Fibroblast of the aortic adventitia (primary cell): Measurements from ENCODE around the gene PMEPA1. TPM values are rescaled to one million over a fixed set of nuclear protein-coding genes. Genes with fewer than 3 reads are reported as not detected.

ENCODE experiments used
- DNase-seq: peaks from one replicate; pipeline ENCODE4 v3.0.0-alpha.2; 2010; ENCODE audit warnings: low read depth
- H3K4me3 ChIP-seq: 2 replicates; pipeline ENCODE4 v1.5.1; 2011; ENCODE audit warnings: low read depth, mild to moderate bottlenecking, control low read depth, low read length, moderate library complexity
- total RNA-seq: library from RNA; depleted of rRNA; stranded (reverse); fragments of >200 nt; gene quantifications from 2 replicates; pipeline ENCODE4 v1.2.3, GENCODE V29; 2012; ENCODE audit warnings: low replicate concordance
- TF ChIP-seq, protein P1 (sequence below): IDR thresholded peaks from 2 replicates; pipeline ENCODE4 v1.5.1; 2011; ENCODE audit warnings: mild to moderate bottlenecking, low read length, control low read depth, inconsistent platforms; ENCODE audit not compliant: insufficient read depth

PMEPA1 gene
- total RNA-seq, 1 donor, result 1.4 TPM

DNA sequence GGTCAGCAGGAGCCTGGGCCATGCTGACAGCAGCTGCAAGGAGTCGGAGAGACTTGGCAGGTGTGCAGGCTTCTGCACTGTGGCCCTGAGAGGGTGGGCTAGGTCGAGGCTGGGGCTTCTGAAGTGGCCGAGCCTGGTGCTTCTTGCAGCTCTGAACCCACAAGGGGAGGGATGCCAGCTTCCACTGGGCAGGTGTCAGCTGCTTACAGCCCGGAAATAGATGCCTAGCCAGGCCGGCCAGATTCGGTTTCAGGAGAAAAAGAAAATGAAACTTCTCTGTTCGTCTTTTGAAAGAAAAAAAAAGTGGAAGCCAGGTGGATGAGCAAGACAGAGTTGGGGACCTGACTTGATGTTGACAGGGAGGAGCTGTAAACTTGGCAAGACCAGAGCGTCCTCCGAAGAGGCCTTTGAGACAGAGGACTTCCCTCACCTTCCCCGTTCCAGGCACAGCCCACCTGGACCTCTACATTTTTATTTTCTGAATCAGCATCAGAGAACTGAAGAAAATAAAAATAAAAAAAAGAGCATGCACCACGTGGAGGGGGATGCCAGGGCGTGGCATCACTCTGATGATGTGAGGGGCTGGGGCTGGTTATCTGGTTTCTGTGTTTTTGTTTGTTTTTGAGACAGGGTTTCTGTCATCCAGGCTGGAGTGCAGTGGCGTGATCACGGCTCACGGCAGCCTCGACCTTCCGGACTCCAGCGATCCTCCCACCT, 89.4 kb downstream of the PMEPA1 start, which contains the start of gene ZBP1:
Gene ZBP1 (minus strand): TSS at position 153 of the 717 bp plus-strand sequence. CDS start 131 bp downstream, at position 22.
- no peak for DNase-seq
- TF ChIP-seq, protein P1, sequence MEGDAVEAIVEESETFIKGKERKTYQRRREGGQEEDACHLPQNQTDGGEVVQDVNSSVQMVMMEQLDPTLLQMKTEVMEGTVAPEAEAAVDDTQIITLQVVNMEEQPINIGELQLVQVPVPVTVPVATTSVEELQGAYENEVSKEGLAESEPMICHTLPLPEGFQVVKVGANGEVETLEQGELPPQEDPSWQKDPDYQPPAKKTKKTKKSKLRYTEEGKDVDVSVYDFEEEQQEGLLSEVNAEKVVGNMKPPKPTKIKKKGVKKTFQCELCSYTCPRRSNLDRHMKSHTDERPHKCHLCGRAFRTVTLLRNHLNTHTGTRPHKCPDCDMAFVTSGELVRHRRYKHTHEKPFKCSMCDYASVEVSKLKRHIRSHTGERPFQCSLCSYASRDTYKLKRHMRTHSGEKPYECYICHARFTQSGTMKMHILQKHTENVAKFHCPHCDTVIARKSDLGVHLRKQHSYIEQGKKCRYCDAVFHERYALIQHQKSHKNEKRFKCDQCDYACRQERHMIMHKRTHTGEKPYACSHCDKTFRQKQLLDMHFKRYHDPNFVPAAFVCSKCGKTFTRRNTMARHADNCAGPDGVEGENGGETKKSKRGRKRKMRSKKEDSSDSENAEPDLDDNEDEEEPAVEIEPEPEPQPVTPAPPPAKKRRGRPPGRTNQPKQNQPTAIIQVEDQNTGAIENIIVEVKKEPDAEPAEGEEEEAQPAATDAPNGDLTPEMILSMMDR, result no peak
- H3K4me3 ChIP-seq, result no peak within 1 kb of the TSS

DNA sequence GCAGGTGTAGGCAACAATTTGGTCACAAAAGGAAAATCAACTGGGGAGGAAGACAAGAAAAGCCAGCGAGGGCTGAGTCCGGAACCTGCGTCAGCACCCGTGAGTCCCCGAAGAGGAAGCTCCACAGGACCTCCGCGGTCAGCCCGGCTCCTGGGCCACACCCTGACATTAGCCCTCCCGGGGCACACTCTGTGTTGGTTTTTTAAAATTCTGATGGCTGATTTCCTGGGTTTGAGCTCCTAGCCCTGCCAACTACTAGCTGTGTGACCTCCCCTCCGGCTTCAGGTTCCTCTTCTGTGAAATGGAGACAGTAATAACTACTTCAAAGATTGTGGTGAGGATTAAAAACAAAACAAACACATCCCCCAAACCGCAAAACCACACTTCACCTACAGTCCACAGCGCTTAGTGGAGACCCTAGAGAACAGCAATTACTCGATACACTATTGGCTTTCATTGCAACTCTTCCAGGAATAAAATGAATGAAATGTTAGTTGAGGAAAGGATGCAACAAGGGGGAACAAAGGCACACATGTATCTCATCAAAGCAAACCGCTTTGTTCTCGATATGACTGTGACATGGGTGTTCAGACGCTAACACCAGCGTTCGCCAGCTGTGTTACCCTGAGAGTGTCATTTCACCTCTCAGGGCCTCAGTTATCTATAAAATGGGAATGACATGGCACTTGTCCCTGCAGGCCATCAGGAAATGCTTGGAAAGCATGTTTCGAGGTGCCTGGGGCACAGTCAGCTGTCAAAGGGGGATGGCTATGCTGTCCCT, 90.6 kb downstream of the PMEPA1 start:
- no peak overlapping the region for H3K4me3 ChIP-seq
- no peak for DNase-seq
- TF ChIP-seq, protein P1, result no peak

DNA sequence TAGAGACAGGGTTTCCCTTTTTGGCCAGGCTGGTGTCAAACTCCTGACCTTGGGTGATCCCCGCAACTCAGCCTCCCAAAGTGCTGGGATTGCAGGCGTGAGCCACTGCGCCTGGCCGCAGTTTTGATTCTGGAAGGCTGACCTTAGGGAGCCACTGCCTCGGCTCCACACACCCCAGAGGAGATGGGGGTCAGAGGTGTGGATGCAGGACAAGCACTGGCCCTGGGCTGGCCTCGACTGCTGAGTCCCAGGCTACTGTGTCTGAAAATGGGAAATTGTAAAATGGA, 91.1 kb downstream of the PMEPA1 start:
- no peak for DNase-seq
- TF ChIP-seq, protein P1, result no peak
- H3K4me3 ChIP-seq, result no peak overlapping the region

DNA sequence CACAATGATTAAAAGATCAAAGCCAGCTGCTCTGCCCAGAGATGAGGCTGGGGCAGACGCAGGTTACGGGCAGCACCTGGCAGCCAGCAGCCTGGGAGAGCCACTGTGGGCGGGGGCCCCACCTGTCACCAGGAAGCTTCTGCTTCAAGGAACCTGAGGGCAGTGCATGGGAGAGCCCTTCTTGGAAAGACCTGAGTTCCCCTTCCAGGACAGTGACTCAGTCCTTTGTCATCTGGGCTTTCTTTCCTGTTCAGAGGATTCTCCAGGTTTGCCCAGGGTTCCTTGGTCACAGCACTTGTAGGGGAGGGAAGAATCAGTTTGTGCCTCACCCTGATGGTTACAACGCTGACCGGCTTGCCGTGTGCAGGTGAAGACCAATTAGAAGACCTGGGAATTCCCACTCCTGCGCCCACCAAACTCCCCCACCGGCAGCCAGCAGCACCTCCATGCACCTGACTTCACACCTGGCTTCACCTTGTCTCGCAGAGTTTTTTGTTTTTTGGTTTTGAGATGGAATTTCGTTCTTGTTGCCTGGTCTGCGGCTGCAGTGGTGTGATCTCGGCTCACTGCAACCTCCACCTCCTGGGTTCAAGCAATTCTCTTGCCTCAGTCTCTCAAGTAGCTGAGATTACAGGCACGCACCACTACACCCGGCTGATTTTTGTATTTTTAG, 91.6 kb downstream of the PMEPA1 start:
- TF ChIP-seq, protein P1, result no peak
- DNase-seq, result no peak
- H3K4me3 ChIP-seq, result no peak overlapping the region

DNA sequence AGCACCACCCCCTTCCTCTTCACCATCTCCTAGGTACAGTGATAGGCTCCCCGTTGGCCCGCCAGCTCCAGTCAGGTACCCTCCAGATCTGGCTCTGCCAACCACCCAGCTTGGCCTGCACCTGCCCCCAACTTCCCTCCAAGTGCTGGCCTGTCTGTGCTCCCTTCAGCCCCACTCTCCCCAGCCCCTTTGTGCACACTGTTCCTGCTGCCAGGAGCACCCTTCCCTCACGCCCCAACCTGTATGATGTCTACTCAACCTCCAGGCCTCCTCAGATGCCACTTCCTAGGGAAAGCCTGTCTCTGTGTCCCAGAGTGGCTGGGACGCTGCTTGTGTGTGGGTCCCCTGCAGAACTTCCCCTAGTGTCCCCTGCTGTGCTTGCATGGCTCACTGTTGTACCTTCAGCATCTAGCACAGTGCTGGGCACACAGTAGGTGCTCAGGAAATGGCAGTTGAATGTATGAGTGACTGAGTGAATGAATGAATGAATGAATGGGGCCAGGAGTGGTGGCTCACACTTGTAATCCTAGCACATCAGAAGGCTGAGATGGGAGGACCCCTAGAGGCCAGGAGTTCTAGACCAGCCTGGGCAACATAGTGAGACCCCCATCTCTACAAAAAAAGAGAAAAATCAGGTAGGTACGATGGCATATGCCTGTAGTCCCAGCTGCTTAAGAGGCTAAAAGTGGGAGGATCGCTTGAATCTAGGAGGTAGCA, 92.6 kb downstream of the PMEPA1 start:
- TF ChIP-seq, protein P1, result no peak
- H3K4me3 ChIP-seq, result no peak overlapping the region
- no peak for DNase-seq

DNA sequence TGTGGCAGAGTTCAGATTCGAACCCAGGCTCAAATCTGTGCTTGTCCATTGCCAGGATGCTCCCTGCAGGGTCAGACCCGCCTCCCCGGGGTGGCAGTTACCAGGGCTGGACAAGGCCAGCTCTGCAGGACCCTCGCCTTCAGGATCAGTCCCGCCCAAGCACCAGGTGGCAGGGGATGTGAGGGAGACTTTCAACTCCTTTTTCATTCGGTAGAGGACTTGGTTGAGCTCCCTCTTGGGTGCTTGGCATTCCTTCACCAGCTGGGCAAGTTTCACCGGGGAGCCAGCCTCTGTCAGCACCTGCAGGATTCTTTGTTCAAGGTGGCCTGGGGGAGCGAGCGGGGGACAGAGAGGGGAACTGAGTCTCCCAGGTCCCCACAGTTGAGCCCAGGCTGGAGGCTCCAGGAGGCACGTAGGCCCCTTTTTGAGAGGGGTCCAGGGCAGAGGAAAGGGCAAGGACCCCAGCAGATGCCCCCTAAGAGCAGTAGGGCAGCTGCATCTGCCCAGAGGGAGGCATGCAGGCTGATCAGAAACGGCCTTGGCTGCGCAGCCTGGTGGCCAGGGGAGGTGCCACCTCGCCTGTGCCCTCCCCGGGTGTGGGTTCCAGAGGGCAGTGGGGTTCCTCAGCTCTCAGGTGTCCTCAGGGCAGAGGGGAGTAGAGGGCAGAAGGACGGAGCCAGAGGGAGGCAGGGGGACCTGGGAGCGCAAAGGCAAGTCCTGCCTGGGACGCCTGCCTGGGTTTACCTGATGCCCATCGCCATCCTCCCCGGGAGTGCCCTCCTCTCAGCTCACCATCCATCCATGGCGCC, 93.5 kb downstream of the PMEPA1 start:
- DNase-seq, result no peak
- no peak overlapping the region for H3K4me3 ChIP-seq
- TF ChIP-seq, protein P1, result no peak
